H4 (cell line): ENCODE measurements around the gene FAM193A. TPM values are rescaled to one million over a fixed set of nuclear protein-coding genes. Genes with fewer than 3 reads are reported as not detected.
"Not testable (repeated sequence)": the region's sequence is repeated elsewhere in the genome, so short reads cannot be mapped to it uniquely, and the experiment has no call there.

Experiments
- DNase-seq: peaks from one replicate; pipeline ENCODE4 v3.0.0-alpha.2; 2015; ENCODE audit warnings: low spot score
- total RNA-seq: library from RNA; depleted of rRNA; stranded (reverse); fragments of >200 nt; shearing (Covaris generic); gene quantifications from 2 replicates; pipeline ENCODE4 v1.2.3, GENCODE V29; 2014

The FAM193A gene
- total RNA-seq, 1 experiment from 2014 or later = 8.9 TPM

- no peak for DNase-seq
Observed at GRCh38 chr4:2572866-2573265, 36.4 kb downstream of the FAM193A start.

GRCh38 chr4:2574009-2574408 is 37.6 kb downstream of the FAM193A start:
- no peak for DNase-seq

DNA sequence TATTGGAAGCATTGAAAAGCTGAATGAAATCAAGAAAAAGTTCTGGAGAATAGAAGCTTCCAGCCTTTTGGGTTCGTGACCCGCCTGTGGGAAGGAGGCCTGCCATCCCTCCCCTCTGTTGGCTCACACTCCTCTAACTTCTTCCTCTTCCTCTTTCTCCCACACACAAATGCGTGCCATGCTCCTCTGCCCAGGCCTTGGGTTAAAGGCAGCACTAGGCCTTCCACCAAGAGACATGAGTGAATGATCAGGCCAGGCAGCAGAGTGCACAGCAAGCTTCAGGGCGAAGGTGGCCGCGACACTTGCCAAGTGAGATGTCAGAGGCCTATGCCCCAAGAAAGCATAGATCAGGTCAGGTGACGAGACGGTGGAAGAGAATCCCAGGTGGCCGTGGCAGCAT is 38.4 kb downstream of the FAM193A start:
- no peak for DNase-seq

DNA sequence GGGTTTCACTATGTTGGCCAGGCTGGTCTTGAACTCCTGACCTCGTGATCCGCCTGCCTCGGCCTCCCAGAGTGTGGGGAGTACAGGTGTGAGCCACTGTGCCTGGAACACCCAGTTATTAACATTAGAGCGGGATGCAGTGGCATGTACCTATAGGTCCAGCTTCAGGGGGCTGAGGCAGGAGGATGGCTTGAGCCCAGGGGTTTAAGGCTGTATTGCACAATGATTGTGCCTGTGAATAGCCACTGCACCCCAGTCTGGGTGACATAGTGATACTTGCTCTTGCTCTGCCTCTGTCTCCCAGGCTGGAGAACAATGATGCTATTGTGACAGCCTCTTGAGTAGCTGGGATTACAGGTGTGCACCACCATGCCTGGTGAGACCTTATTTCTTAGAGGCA is 39.8 kb downstream of the FAM193A start:
- DNase-seq = no peak

DNA sequence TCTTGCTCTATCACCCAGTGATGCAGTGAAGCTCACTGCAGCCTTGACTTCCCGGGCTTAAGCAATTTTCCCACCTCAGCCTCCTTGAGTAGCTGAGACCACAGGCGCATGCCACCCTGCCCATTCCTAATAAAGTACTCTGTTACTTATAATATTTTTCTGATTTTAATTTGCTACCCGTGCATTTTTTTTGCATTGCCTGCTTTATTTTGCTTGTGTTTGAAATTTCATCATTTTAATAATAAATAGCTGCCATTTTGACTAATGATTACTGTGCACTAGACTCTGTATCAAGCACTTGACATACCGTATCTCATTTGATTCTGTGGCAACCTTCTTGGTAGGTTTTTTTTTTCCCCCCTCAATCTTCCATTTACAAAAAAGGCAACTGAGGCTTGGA is 41.7 kb downstream of the FAM193A start:
- DNase-seq = no peak

- no peak for DNase-seq
Observed at GRCh38 chr4:2579910-2580309, 43.5 kb downstream of the FAM193A start.

DNA sequence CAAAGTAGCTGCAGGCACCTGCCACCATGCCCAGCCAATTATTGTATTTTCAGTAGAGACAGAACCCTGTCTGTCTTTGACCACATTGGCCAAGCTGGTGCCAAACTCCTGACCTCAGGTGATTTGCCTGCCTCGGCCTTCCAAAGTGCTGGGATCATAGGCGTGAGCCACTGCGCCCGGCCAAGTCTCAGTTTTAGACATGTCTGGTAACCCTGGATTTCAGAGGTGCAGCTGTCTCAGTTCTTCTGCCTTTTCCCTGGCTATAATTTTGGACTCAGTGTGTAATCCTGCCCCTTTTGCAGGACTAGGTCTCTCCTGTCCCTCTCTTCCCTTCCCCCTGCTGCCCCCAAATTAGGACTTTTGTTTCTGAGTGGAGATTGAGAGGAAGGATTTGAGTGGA is 46.6 kb downstream of the FAM193A start:
- no peak for DNase-seq

- no peak for DNase-seq
Observed at GRCh38 chr4:2583517-2583916, 47.1 kb downstream of the FAM193A start.

- no peak for DNase-seq
Observed at GRCh38 chr4:2586502-2586901, 50.1 kb downstream of the FAM193A start.

GRCh38 chr4:2587213-2587823 is 50.9 kb downstream of the FAM193A start:
- no peak for DNase-seq

GRCh38 chr4:2588259-2588658 is 51.8 kb downstream of the FAM193A start:
- DNase-seq = no peak

DNA sequence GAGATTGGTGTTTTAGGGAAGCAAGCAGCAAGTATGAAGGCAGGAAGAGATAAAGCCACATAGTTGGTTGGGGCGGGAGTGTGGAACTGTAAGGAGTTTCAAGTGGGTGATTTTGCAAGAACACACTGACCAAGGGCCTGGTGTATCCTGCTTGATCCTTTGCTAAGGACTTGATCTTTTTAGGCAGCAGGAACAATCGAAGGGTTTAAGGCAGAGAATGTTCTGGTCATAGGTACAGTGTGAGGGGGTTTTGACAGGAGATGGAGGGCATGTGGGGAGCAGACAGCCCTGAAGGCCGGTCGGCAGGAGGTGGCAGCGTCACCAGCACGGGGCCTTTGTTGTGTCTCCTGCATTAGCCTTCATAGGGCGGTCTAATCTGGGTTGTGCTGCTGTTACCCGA is 54.7 kb downstream of the FAM193A start:
- no peak for DNase-seq

- DNase-seq = not testable (repeated sequence)
Observed at GRCh38 chr4:2592014-2592413, 55.6 kb downstream of the FAM193A start.

DNA sequence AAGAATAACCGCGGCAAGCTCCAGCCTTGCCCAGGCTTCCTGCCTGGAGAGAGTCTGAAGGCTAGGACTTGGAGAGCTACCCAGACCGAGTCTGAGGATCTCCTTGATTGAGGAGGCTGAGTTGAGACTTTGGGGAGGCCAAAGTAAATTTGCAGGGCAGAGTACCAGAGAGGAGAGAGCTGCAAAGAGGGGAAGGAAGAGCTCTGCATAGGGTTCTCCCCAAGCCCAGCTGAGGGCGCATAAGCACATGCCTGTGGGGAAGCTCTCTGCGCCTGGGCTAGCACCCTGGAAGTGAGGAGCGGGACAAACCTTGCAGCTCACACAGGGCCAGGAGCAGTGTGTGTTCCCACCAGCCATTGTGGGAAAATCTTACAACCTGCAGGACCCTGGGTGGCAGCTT is 56.1 kb downstream of the FAM193A start:
- no peak for DNase-seq

GRCh38 chr4:2593003-2593402 is 56.6 kb downstream of the FAM193A start:
- no peak for DNase-seq

- no peak for DNase-seq
Observed at GRCh38 chr4:2595436-2595835, 59.0 kb downstream of the FAM193A start.

- DNase-seq = no peak
Observed at GRCh38 chr4:2595952-2596552, 59.6 kb downstream of the FAM193A start.

DNA sequence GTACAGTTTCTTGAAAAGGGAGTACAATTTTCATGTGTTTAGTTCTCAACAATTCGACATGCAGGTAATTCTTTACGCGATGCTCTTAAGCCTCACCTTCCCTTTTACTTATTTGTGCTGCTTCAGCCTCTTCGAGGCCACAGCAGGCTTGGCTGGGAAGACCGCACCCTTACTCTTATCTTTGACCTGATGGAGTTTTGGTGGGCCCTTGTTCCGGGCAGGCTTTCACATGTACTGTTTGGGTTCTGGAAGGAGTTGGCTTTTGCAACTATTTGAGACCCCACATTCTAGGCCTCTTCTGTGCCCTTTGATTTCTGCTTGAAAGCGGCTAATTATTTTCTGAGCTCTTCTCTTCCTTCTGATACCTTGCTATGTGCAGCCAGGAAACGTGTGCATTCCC is 60.2 kb downstream of the FAM193A start:
- DNase-seq = no peak

DNA sequence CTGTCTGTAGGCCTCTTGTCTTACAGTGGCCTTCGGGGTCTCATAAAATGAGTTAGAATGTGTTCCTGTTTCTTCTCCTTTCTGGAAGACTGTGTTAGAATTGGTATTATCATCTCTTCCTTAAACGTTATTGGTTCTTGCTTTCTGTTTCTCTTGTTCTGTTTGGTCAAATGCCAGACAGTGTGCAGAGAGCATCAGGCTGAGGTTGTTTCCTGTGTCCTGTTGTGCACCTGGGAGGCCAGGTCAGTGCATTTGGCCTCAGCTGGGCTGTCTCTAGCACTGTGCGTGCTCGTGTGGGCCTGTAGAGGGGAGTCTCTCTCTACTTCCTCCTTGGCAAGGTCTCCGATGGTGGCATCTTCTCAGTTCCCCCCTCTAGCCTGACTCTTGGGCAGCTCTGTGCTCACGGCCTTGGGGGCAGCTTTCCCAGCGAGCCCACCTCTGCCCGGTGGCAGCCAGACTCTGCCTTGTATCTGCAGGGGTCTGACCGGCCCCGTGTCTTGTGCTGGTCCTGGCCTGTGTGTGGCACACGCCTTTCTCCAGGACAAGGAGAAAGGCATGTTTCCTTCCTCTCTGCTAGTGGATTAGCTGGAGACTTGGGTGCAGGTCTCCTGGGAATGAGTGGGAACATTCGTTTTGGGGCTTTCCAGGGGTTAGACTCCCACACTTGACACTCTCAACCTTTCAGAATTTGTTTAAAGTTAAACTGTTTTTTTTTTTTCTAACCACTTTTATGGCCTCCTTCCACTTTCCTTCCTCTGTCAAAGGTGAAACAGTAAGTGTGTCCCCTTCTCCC is 62.3 kb downstream of the FAM193A start:
- DNase-seq = no peak

DNA sequence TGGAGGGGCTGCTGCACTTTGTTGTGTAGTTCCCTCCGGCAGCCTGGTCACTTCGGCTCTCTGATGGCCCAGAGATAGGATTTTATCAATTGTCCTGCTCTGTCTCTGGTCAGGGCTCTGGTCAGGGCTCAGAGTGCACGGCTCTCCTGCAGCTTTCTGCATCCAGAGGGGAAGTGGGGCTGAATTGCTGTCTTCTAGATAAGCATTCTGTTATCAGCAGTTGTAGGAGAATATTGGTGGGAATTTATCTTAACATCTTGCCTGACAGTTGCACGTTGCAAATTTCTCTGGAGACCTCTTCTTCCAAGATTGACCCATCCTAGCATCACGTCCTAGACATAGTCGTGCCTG is 62.8 kb downstream of the FAM193A start:
- DNase-seq = no peak

GRCh38 chr4:2600878-2601277 is 64.4 kb downstream of the FAM193A start:
- no peak for DNase-seq

DNA sequence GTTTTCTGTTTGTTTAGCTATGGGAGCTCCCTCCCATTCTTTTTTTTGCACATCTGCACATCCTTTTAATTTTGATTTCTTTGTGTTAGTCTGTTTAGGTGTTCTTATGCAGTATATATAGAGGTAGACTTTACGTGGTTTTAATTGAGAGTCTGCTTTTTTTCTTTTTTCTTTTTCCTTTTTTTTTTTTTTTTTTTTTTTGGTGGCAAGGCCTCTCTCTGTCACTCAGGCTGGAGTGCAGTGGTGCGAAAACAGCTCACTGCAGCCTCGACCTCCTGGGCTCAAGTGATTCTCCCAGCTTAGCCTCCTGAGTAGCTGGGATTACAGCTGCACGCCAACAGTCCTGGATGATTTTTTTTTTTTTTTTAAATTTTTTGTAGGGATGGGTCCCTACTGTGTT is 68.2 kb downstream of the FAM193A start:
- DNase-seq = no peak

DNA sequence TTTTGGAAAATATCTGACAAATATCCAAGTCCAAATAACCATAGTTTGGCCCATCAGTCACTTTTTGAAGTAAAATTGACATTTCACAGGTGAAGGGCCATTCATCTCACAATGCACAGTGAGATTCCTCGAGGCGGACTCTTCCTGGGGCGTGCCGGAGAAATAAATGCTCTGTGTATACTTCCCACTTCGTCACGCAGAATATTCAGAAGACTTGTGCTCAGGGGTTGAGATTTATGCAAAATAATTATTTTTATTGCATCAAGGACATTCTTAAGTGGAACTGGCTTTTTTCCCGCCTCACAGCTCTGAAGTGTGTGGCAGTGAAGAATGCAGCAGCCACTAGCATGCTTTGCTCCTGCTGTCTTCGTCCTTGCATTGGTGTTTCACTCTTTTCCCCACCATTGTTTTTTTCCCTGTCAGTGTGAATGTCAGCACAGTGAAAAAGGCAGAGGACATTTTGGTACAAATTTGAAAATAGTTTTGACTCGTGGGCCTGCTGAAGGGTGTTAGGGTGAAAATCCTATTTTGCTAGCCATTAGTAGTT is 70.6 kb downstream of the FAM193A start:
- no peak for DNase-seq
